HepG2 (cell line): ENCODE data around the gene OR8B3. TPM values are rescaled to one million over a fixed set of nuclear protein-coding genes. Genes with fewer than 3 reads are reported as not detected.

Experiments used
- ATAC-seq: fragments of 200-7000 bp; cut with Tn5 transposase; 3 replicates; pipeline ENCODE4 v1.9.1; 2020; ENCODE audit warnings: mild to moderate bottlenecking, moderate library complexity
- Bru-seq: library from RNA; stranded (reverse); fragments of 400-500 nt; gene quantifications from one replicate; lab custom pipeline; 2021; lab: Mats Ljungman, UMichigan
- BruChase-seq, 2 experiments: library from RNA; stranded (reverse); fragments of 400-500 nt; gene quantifications; one replicate each; lab custom pipeline; 2021; lab: Mats Ljungman, UMichigan
- BruUV-seq: library from RNA; stranded (reverse); fragments of 400-500 nt; replicated peaks from 2 replicates; lab custom pipeline; 2021; lab: Mats Ljungman, UMichigan
- CTCF ChIA-PET: fragments of 300-600 bp; formaldehyde crosslinking; extraction: SDS; loops from one replicate; lab custom pipeline; 2021; ENCODE audit warnings: low total read pairs, inconsistent platforms, low intra/inter-chr PET ratio; lab: Yijun Ruan, JAX
- POLR2A ChIA-PET: fragments of 350-600 bp; sonication (Branson Sonifier 250); formaldehyde crosslinking; loops from one replicate; lab custom pipeline; 2020; ENCODE audit warnings: antibody characterized with exemption, inconsistent platforms; lab: Yijun Ruan, JAX
- DNase-seq: peaks from one replicate; pipeline ENCODE4 v3.0.0-alpha.2; 2015; ENCODE audit warnings: low spot score
- FAIRE-seq: peaks from 3 replicates; lab custom pipeline; 2011; peaks lifted over from hg19 to GRCh38; lab: Jason Lieb, UNC
- H2AFZ ChIP-seq: one replicate; pipeline ENCODE4 v1.6.1; 2011; ENCODE audit warnings: low read length, inconsistent platforms
- H3K27ac ChIP-seq: fragments of 300-600 bp; 3 replicates; pipeline ENCODE4 v1.8.0; 2011; ENCODE audit warnings: mixed run types, mild to moderate bottlenecking, mixed read lengths, low read length, inconsistent platforms; ENCODE audit not compliant: insufficient read depth; ENCODE audit errors: extremely low read length
- H3K27me3 ChIP-seq, 2 experiments: fragments of 200-600 bp in 1 of 2; 2 replicates in 1 of 2; 3 replicates in 1 of 2; pipeline versions ENCODE4 v1.6.0 to v1.8.0; 2011; ENCODE audit warnings: low read length in 2 of 2, mild to moderate bottlenecking in 2 of 2, moderate library complexity in 2 of 2, inconsistent platforms in 1 of 2; ENCODE audit not compliant: insufficient read depth in 2 of 2, control insufficient read depth in 1 of 2
- H3K36me3 ChIP-seq, 2 experiments: fragments of 200-600 bp in 1 of 2; replicated peaks in 1 of 2; 2 replicates in 1 of 2; 3 replicates in 1 of 2; pipeline versions ENCODE4 v1.5.1 to v1.8.0; 2011; ENCODE audit warnings: low read length in 2 of 2, inconsistent platforms in 1 of 2; ENCODE audit not compliant: insufficient read depth in 2 of 2, control insufficient read depth in 1 of 2
- H3K4me1 ChIP-seq: 2 replicates; pipeline ENCODE4 v1.5.1; 2012; ENCODE audit warnings: low read length, inconsistent platforms; ENCODE audit not compliant: insufficient read depth
- H3K4me2 ChIP-seq: 2 replicates; pipeline ENCODE4 v1.6.0; 2011; ENCODE audit warnings: low read depth, low read length, inconsistent platforms
- H3K4me3 ChIP-seq, 3 experiments: fragments of 200-600 bp in 1 of 3; sonication (generic), shearing (Covaris generic) in 1 of 3; replicated peaks in 1 of 3; 2 replicates each; pipeline ENCODE4 v1.5.1; 2011 to 2016; ENCODE audit warnings: low read length in 3 of 3, inconsistent platforms in 2 of 3, low read depth in 2 of 3, mild to moderate bottlenecking in 2 of 3, control low read depth in 1 of 3, mixed read lengths in 1 of 3; ENCODE audit not compliant: insufficient read depth in 1 of 3
- H3K79me2 ChIP-seq: one replicate; pipeline ENCODE4 v1.6.1; 2011; ENCODE audit warnings: low read length, inconsistent platforms; ENCODE audit not compliant: insufficient read depth
- H3K9ac ChIP-seq: 2 replicates; pipeline ENCODE4 v1.6.0; 2011; ENCODE audit warnings: mild to moderate bottlenecking, low read depth, low read length, inconsistent platforms; ENCODE audit not compliant: insufficient read depth
- H3K9me3 ChIP-seq: 2 replicates; pipeline ENCODE4 v1.5.1; 2012; ENCODE audit warnings: mild to moderate bottlenecking, low read length
- H4K20me1 ChIP-seq: 2 replicates; pipeline ENCODE4 v1.6.0; 2011; ENCODE audit warnings: inconsistent platforms, mild to moderate bottlenecking, low read length, moderate library complexity; ENCODE audit not compliant: insufficient read depth
- DBP ChIP-seq: sonication (generic); formaldehyde crosslinking; IDR thresholded peaks from 2 replicates; pipeline ENCODE4 v1.4.0; 2020; ENCODE audit warnings: missing genetic modification reagents; ENCODE audit errors: not compliant biosample characterization
- TFDP1 ChIP-seq: IDR thresholded peaks from 2 replicates; pipeline ENCODE4 v1.6.1; 2016; ENCODE audit warnings: missing compliant biosample characterization, missing genetic modification reagents, borderline replicate concordance
- ZBTB42 ChIP-seq: sonication (generic); formaldehyde crosslinking; IDR thresholded peaks from 2 replicates; pipeline ENCODE4 v1.5.0; 2020; ENCODE audit warnings: mild to moderate bottlenecking, missing genetic modification reagents
- ZBTB8A ChIP-seq: sonication (generic); formaldehyde crosslinking; IDR thresholded peaks from 2 replicates; pipeline ENCODE4 v1.4.0; 2020; ENCODE audit warnings: mild to moderate bottlenecking, low read depth, missing genetic modification reagents, borderline replicate concordance
- ZNF746 ChIP-seq: sonication (generic); formaldehyde crosslinking; IDR thresholded peaks from 2 replicates; pipeline ENCODE4 v1.8.0; 2022; ENCODE audit warnings: mild to moderate bottlenecking, missing genetic modification reagents
- ZNF768 ChIP-seq: sonication (generic); formaldehyde crosslinking; IDR thresholded peaks from 2 replicates; pipeline ENCODE4 v1.4.0; 2020; ENCODE audit warnings: missing genetic modification reagents
- WGBS: methylation state at CpG from one replicate; pipeline ENCODE4 v1.1.6; 2017; ENCODE audit warnings: low lambda C conversion rate; 5-methylcytosine and 5-hydroxymethylcytosine counted together
- in situ Hi-C: cut with HindIII; loops from 2 replicates; pipeline ENCODE4 v1.10.0; 2017; ENCODE audit warnings: low pct_unique_long_range_greater_than_20kb; ENCODE audit not compliant: extremely low pct_ligation_motif_present
- intact Hi-C: fragments of 100-400 bp; cut with micrococcal nuclease; formaldehyde crosslinking; loops from one replicate; pipeline ENCODE4 v1.10.0; 2022; ENCODE audit not compliant: unreplicated experiment
- long read RNA-seq, 2 experiments: library from RNA in 1 of 2; library from polyadenylated mRNA in 1 of 2; stranded (forward) in 1 of 2; unstranded in 1 of 2; transcript quantifications; one replicate each; pipeline ENCODE4 v2.0.0, GENCODE V29; 2019 to 2022
- polyA minus RNA-seq, 3 experiments: library from RNA; depleted of rRNA, polyadenylated mRNA; stranded (reverse); fragments of >200 nt; gene quantifications; 2 replicates each; pipeline ENCODE4 v1.2.3, GENCODE V29; 2011; ENCODE audit warnings: low replicate concordance in 1 of 3
- polyA plus RNA-seq, 8 experiments: library from polyadenylated mRNA; depleted of rRNA in 3 of 8; stranded (reverse) in 7 of 8; unstranded in 1 of 8; fragments of >200 nt; fragmentation: Illumina TruSeq in 4 of 8; extraction: Trizol in 4 of 8; gene quantifications; 2 replicates each; pipeline versions ENCODE4 v1.2.1 to v1.2.3, GENCODE V29; 2011 to 2016; ENCODE audit warnings: low read depth in 4 of 8, missing spikeins in 1 of 8, mixed read lengths in 1 of 8; ENCODE audit not compliant: insufficient read depth in 1 of 8
- total RNA-seq, 5 experiments: library from RNA; depleted of rRNA; stranded (reverse); fragments of >200 nt; fragmentation: Illumina TruSeq; extraction: Trizol; gene quantifications; 2 replicates each; pipeline ENCODE4 v1.2.3, GENCODE V29; 2016; ENCODE audit warnings: low read depth in 1 of 5

The OR8B3 gene
- total RNA-seq (2016; rRNA removed; fragmentation: Illumina TruSeq; extraction: Trizol) (not detected in 2 replicates), polyA plus RNA-seq (2011; rRNA removed) (not detected in 2 replicates), polyA minus RNA-seq (2011; rRNA and poly(A)+ RNA removed; ENCODE audit: low replicate concordance) (not detected in 2 replicates), Bru-seq, nascent RNA (not detected), BruChase-seq, experiment 1, labeled RNA remaining after a 6-hour chase (not detected), BruChase-seq, experiment 2, labeled RNA remaining after a 2-hour chase (not detected)
- not detected in 2 replicates for total RNA-seq (2016; cell fraction: cytosol; rRNA removed; fragmentation: Illumina TruSeq; extraction: Trizol; ENCODE audit: low read depth)
- total RNA-seq (2016; cell fraction: insoluble cytoplasmic fraction; rRNA removed; fragmentation: Illumina TruSeq; extraction: Trizol): not detected in 2 replicates
- not detected in 2 replicates for total RNA-seq (2016; cell fraction: membrane; rRNA removed; fragmentation: Illumina TruSeq; extraction: Trizol)
- total RNA-seq (2016; cell fraction: nucleus; rRNA removed; fragmentation: Illumina TruSeq; extraction: Trizol): not detected in 2 replicates
- not detected in 2 replicates for polyA plus RNA-seq (2011; cell fraction: cytosol; rRNA removed)
- polyA plus RNA-seq (2011; cell fraction: nucleus; rRNA removed): not detected in 2 replicates
- not detected in 2 replicates for polyA plus RNA-seq (2012)
- not detected in 2 replicates for polyA plus RNA-seq (2016; cell fraction: cytosol; fragmentation: Illumina TruSeq; extraction: Trizol; ENCODE audit: low read depth)
- not detected in 2 replicates for polyA plus RNA-seq (2016; cell fraction: insoluble cytoplasmic fraction; fragmentation: Illumina TruSeq; extraction: Trizol; ENCODE audit: low read depth)
- polyA plus RNA-seq (2016; cell fraction: membrane; fragmentation: Illumina TruSeq; extraction: Trizol; ENCODE audit: low read depth): not detected in 2 replicates
- polyA plus RNA-seq (2016; cell fraction: nucleus; fragmentation: Illumina TruSeq; extraction: Trizol; ENCODE audit: insufficient read depth, low read depth): not detected in 2 replicates
- not detected in 2 replicates for polyA minus RNA-seq (2011; cell fraction: cytosol; rRNA and poly(A)+ RNA removed)
- not detected in 2 replicates for polyA minus RNA-seq (2011; cell fraction: nucleus; rRNA and poly(A)+ RNA removed)
- long read RNA-seq, experiment 1: 0 reads
- long read RNA-seq, experiment 2: 0 reads

GRCh38 chr11:124398924-124399323 lies at the start of gene OR8B3:
OR8B3 (minus strand) TSS chr11:124399024; CDS start chr11:124397351, 1,673 bp downstream.
- Histone ChIP-seq H3K4me2 (no peak within 1 kb of the TSS), H3K4me1 (no peaks in the 10 kb centered on the region), H4K20me1 (no peaks in the 10 kb centered on the region), H3K27me3 (no peaks in the 10 kb centered on the region), H3K9me3 (no peaks in the 10 kb centered on the region), H3K27ac (no peak within 1 kb of the TSS), H3K4me3 (no peak within 1 kb of the TSS), H2AFZ (no peak within 1 kb of the TSS), H3K79me2 (no peaks in the 10 kb centered on the region), H3K9ac (no peak within 1 kb of the TSS), H3K36me3 (no peaks in the 10 kb centered on the region)
- no TSS peak for BruUV-seq
- in situ Hi-C loops: no loop called here
- DNase-seq (no peak), FAIRE-seq (no peak), ATAC-seq (no peak)
- ChIA-PET POLR2A (no interaction called here), CTCF (no interaction called here)
- TF ChIP-seq ZNF746: no peak
- no peak for TF ChIP-seq ZBTB42
- intact Hi-C loops: no loop called here

GRCh38 chr11:124446916-124447315 lies 48.1 kb upstream of the OR8B3 start:
- no peaks in the 10 kb centered on the region for H4K20me1 ChIP-seq
- H3K27me3 ChIP-seq: no peaks in the 10 kb centered on the region
- H3K4me1 ChIP-seq: no peaks in the 10 kb centered on the region
- no peak overlapping the region for H3K4me3 ChIP-seq
- intact Hi-C loops: no loop called here
- no peaks in the 10 kb centered on the region for H3K79me2 ChIP-seq
- POLR2A ChIA-PET: no interaction called here
- no peaks in the 10 kb centered on the region for H3K9me3 ChIP-seq
- H3K9ac ChIP-seq: no peak overlapping the region
- WGBS: 3% methylated on average over 1 of the region's 1 CpG
- DNase-seq (no peak), ATAC-seq (no peak), FAIRE-seq (no peak)
- no peak overlapping the region for H2AFZ ChIP-seq
- no peaks in the 10 kb centered on the region for H3K36me3 ChIP-seq
- CTCF ChIA-PET: no interaction called here
- H3K4me2 ChIP-seq: no peak overlapping the region
- in situ Hi-C loops: no loop called here
- TF ChIP-seq ZNF768 (CRISPR knock-in tag) (no peak), DBP (CRISPR knock-in tag) (no peak), TFDP1 (CRISPR knock-in tag) (no peak), ZBTB8A (CRISPR knock-in tag) (no peak)
- BruUV-seq: no TSS peak
- no peak overlapping the region for H3K27ac ChIP-seq
